NT2/D1 (cell line): ENCODE results near the gene PDE6A.

Experiments used
- SUZ12 ChIP-seq: IDR thresholded peaks from 2 replicates; pipeline ENCODE4 v1.6.1; 2011; ENCODE audit not compliant: insufficient read length, insufficient read depth; ENCODE audit errors: extremely low read depth
- ZNF274 ChIP-seq: IDR thresholded peaks from 2 replicates; pipeline ENCODE4 v1.6.1; 2011; ENCODE audit warnings: mild to moderate bottlenecking, low read depth, low read length

DNA sequence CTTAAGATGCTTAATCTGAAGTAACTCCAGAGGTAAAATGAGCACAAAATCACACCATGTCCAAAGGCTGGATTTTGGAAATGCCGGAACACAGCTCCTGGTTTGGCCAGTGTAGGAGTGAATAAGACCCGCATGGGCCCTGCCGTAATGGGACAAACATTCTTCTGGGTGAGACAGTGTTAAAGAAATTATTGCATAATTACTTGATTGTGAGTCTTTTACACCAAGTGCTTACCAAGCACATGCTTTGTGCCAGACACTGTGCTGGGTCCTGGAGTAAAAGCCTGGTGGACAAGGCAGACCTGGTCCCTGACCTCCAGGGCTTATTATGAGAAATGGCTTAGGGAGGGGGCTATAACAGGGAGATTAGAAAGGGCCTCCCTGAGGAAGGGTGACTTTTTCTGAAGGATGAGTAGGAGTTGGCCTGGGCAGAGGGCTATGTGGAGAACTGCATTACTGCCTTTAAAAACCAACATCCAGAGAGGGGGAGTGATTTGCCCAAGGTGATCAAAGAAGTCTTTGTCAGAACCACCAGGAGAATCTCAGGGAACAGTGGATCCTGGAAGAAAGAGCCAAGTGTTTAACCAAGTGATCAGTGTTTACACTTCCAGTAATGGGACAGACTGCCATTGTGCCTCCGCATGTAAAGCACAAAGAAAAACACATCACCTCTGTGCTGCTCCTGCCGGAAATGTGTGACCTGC lies 3.5 kb downstream of the PDE6A start:
- no peak for TF ChIP-seq ZNF274
- TF ChIP-seq SUZ12, result no peak
